DOHH2 (cell line): Measurements from ENCODE around the gene RIMS3.

ENCODE experiments used
- H3F3A ChIP-seq: fragments of 200-600 bp; sonication (generic), shearing (Covaris generic); 2 replicates; pipeline ENCODE4 v1.6.0; 2016; ENCODE audit warnings: antibody characterized with exemption, mild to moderate bottlenecking; ENCODE audit not compliant: control insufficient read depth, insufficient read depth
- H3K27ac ChIP-seq: fragments of 200-600 bp; sonication (generic); 2 replicates; pipeline ENCODE4 v1.5.1; 2014; ENCODE audit warnings: low read depth, mild to moderate bottlenecking, low read length, moderate library complexity
- H3K27me3 ChIP-seq: fragments of 200-600 bp; sonication (generic); 2 replicates; pipeline ENCODE4 v1.6.1; 2014; ENCODE audit warnings: mild to moderate bottlenecking, low read length, mixed read lengths; ENCODE audit not compliant: control insufficient read depth
- H3K36me3 ChIP-seq: fragments of 200-600 bp; sonication (generic); 2 replicates; pipeline ENCODE4 v1.6.1; 2014; ENCODE audit warnings: mild to moderate bottlenecking, low read length, moderate library complexity, mixed read lengths; ENCODE audit not compliant: control insufficient read depth
- H3K4me1 ChIP-seq: fragments of 200-600 bp; sonication (generic); 2 replicates; pipeline ENCODE4 v1.6.1; 2014; ENCODE audit warnings: mild to moderate bottlenecking, low read length, mixed read lengths; ENCODE audit not compliant: control insufficient read depth
- H3K4me2 ChIP-seq: fragments of 200-600 bp; sonication (generic); 2 replicates; pipeline ENCODE4 v1.6.0; 2014; ENCODE audit warnings: mild to moderate bottlenecking, low read length, moderate library complexity
- H3K4me3 ChIP-seq: fragments of 200-600 bp; sonication (generic); 2 replicates; pipeline ENCODE4 v1.5.1; 2014; ENCODE audit warnings: mild to moderate bottlenecking, low read length, mixed read lengths
- H3K79me2 ChIP-seq: fragments of 200-600 bp; sonication (generic); 2 replicates; pipeline ENCODE4 v1.6.1; 2014; ENCODE audit warnings: mild to moderate bottlenecking, low read length, mixed read lengths; ENCODE audit not compliant: control insufficient read depth
- H3K9me2 ChIP-seq: fragments of 200-600 bp; sonication (generic); replicated peaks from 2 replicates; pipeline ENCODE4 v1.6.1; 2014; ENCODE audit warnings: mild to moderate bottlenecking, low read length, mixed read lengths; ENCODE audit not compliant: control insufficient read depth
- H3K9me3 ChIP-seq: fragments of 200-600 bp; sonication (generic); 2 replicates; pipeline ENCODE4 v1.6.1; 2014; ENCODE audit warnings: antibody characterized with exemption, low read length, mixed read lengths; ENCODE audit not compliant: control insufficient read depth, insufficient read depth
- H4K20me1 ChIP-seq: fragments of 200-600 bp; sonication (generic); 2 replicates; pipeline ENCODE4 v1.6.0; 2014; ENCODE audit warnings: low read depth, mild to moderate bottlenecking, antibody characterized with exemption, low read length, moderate library complexity; ENCODE audit not compliant: control insufficient read depth, insufficient read depth
- CTCF ChIP-seq: fragments of 200-600 bp; sonication (generic); IDR thresholded peaks from one replicate; pipeline ENCODE4 v1.5.1; 2014; ENCODE audit warnings: antibody characterized with exemption, mild to moderate bottlenecking, low read depth, low read length; ENCODE audit not compliant: poor library complexity, severe bottlenecking
- EZH2phosphoT487 ChIP-seq: fragments of 200-600 bp; sonication (generic); IDR thresholded peaks from 2 replicates; pipeline ENCODE4 v1.6.1; 2017; ENCODE audit warnings: borderline replicate concordance, mild to moderate bottlenecking, antibody characterized with exemption, low read length, moderate library complexity, mixed read lengths

The RIMS3 gene

GRCh38 chr1:40645118-40645680 lies 20.3 kb downstream of the RIMS3 start:
- no peaks in the 10 kb centered on the region; the same call in 1 of the 2 replicates for H3K27me3 ChIP-seq
- no peaks in the 10 kb centered on the region for H4K20me1 ChIP-seq
- no peaks in the 10 kb centered on the region for H3K9me3 ChIP-seq
- H3K9me2 ChIP-seq = no peaks in the 10 kb centered on the region
- no peaks in the 10 kb centered on the region for H3F3A ChIP-seq
- H3K27ac ChIP-seq = no peak overlapping the region
- no peak overlapping the region for H3K4me3 ChIP-seq
- no peaks in the 10 kb centered on the region for H3K4me1 ChIP-seq
- no peaks in the 10 kb centered on the region for H3K36me3 ChIP-seq
- H3K79me2 ChIP-seq = no peaks in the 10 kb centered on the region
- H3K4me2 ChIP-seq = no peak overlapping the region
- TF ChIP-seq EZH2phosphoT487 (no peak), CTCF (no peak)

- no peaks in the 10 kb centered on the region for H3K36me3 ChIP-seq
- TF ChIP-seq EZH2phosphoT487 = no peak
- TF ChIP-seq CTCF = no peak
These were observed 23.8 kb downstream of the RIMS3 start for GRCh38 chr1:40641601-40642242.

GRCh38 chr1:40640314-40641076 lies 25.0 kb downstream of the RIMS3 start:
- Histone ChIP-seq H3K9me3 (no peaks in the 10 kb centered on the region), H3K4me2 (no peak overlapping the region), H3K4me1 (no peaks in the 10 kb centered on the region), H3K79me2 (no peaks in the 10 kb centered on the region), H3K9me2 (no peaks in the 10 kb centered on the region), H3K36me3 (no peaks in the 10 kb centered on the region), H3F3A (no peaks in the 10 kb centered on the region), H3K27me3 (0 out of 2 replicates have a peak, but pooled peaks cover 4% of the 10 kb centered on the region), H3K27ac (no peak overlapping the region), H4K20me1 (no peaks in the 10 kb centered on the region), H3K4me3 (no peak overlapping the region)
- no peak for TF ChIP-seq CTCF
- TF ChIP-seq EZH2phosphoT487 = no peak

More at GRCh38 chr1:40641601-40642242, 23.8 kb downstream of the RIMS3 start:
- no peak overlapping the region for H3K27ac ChIP-seq
- no peak overlapping the region for H3K4me2 ChIP-seq
- no peaks in the 10 kb centered on the region for H3K4me1 ChIP-seq
- H3K9me3 ChIP-seq = no peaks in the 10 kb centered on the region
- H3F3A ChIP-seq = no peaks in the 10 kb centered on the region
- no peaks in the 10 kb centered on the region for H3K9me2 ChIP-seq
- no peaks in the 10 kb centered on the region for H3K79me2 ChIP-seq
- H3K4me3 ChIP-seq = no peak overlapping the region
- H4K20me1 ChIP-seq = no peaks in the 10 kb centered on the region
- H3K27me3 ChIP-seq = 0 out of 2 replicates have a peak, but pooled peaks cover 4% of the 10 kb centered on the region
